H9 (cell line): ENCODE data around the gene AKAP12. TPM values are rescaled to one million over a fixed set of nuclear protein-coding genes. Genes with fewer than 3 reads are reported as not detected.

Experiments used
- DNase-seq: peaks from one replicate; pipeline ENCODE4 v3.0.0-alpha.2; 2017
- H2AFZ ChIP-seq: one replicate; pipeline ENCODE4 v1.6.1; 2013; ENCODE audit warnings: mild to moderate bottlenecking, low read length, control low read depth, moderate library complexity
- H2AK5ac ChIP-seq: 2 replicates; pipeline ENCODE4 v1.6.1; 2013; ENCODE audit warnings: low read length, control low read depth, mixed read lengths; ENCODE audit not compliant: insufficient read length
- H2BK120ac ChIP-seq: one replicate; pipeline ENCODE4 v1.6.1; 2013; ENCODE audit warnings: low read depth, mild to moderate bottlenecking, low read length, control low read depth, inconsistent platforms; ENCODE audit not compliant: poor library complexity, severe bottlenecking
- H2BK12ac ChIP-seq: 2 replicates; pipeline ENCODE4 v1.6.1; 2013; ENCODE audit warnings: low read length, control low read depth, mixed read lengths, low read depth; ENCODE audit not compliant: insufficient read length
- H2BK15ac ChIP-seq: 2 replicates; pipeline ENCODE4 v1.6.1; 2013; ENCODE audit warnings: low read depth, low read length, control low read depth
- H2BK20ac ChIP-seq: one replicate; pipeline ENCODE4 v1.6.1; 2013; ENCODE audit warnings: low read depth, mild to moderate bottlenecking, low read length, control low read depth, inconsistent platforms; ENCODE audit not compliant: poor library complexity, severe bottlenecking
- H2BK5ac ChIP-seq: 2 replicates; pipeline ENCODE4 v1.6.1; 2013; ENCODE audit warnings: low read length, control low read depth, mixed read lengths; ENCODE audit not compliant: insufficient read length
- H3K14ac ChIP-seq: 2 replicates; pipeline ENCODE4 v1.6.1; 2013; ENCODE audit warnings: low read length, control low read depth; ENCODE audit not compliant: insufficient read depth
- H3K18ac ChIP-seq: 2 replicates; pipeline ENCODE4 v1.6.1; 2013; ENCODE audit warnings: low read depth, mild to moderate bottlenecking, mixed read lengths, low read length, control low read depth; ENCODE audit not compliant: insufficient read length
- H3K23ac ChIP-seq: 2 replicates; pipeline ENCODE4 v1.6.1; 2013; ENCODE audit warnings: low read length, control low read depth, mixed read lengths, low read depth; ENCODE audit not compliant: insufficient read length
- H3K23me2 ChIP-seq: 2 replicates; pipeline ENCODE4 v1.6.1; 2013; ENCODE audit warnings: low read depth, mild to moderate bottlenecking, mixed read lengths, low read length, control low read depth; ENCODE audit not compliant: insufficient read length, poor library complexity, severe bottlenecking
- H3K27ac ChIP-seq: 2 replicates; pipeline ENCODE4 v1.5.1; 2013; ENCODE audit warnings: low read length, control low read depth, mixed read lengths, low read depth; ENCODE audit not compliant: insufficient read length
- H3K27me3 ChIP-seq: 2 replicates; pipeline ENCODE4 v1.6.1; 2013; ENCODE audit warnings: low read length, control low read depth, inconsistent platforms; ENCODE audit not compliant: insufficient read depth
- H3K4ac ChIP-seq: 2 replicates; pipeline ENCODE4 v1.6.1; 2013; ENCODE audit warnings: low read depth, mild to moderate bottlenecking, control low read depth, inconsistent platforms, low read length, moderate library complexity
- H3K4me1 ChIP-seq: 2 replicates; pipeline ENCODE4 v1.6.1; 2013; ENCODE audit warnings: low read length, control low read depth, inconsistent platforms; ENCODE audit not compliant: insufficient read depth
- H3K4me2 ChIP-seq: 2 replicates; pipeline ENCODE4 v1.6.1; 2013; ENCODE audit warnings: low read length, control low read depth, mixed read lengths; ENCODE audit not compliant: insufficient read length, insufficient read depth
- H3K56ac ChIP-seq: 2 replicates; pipeline ENCODE4 v1.6.1; 2013; ENCODE audit warnings: low read depth, mild to moderate bottlenecking, mixed read lengths, low read length, control low read depth; ENCODE audit not compliant: insufficient read length
- H3K79me1 ChIP-seq: 2 replicates; pipeline ENCODE4 v1.6.1; 2013; ENCODE audit warnings: low read depth, mild to moderate bottlenecking, moderate library complexity, low read length, control low read depth, inconsistent platforms; ENCODE audit not compliant: insufficient read depth, poor library complexity, severe bottlenecking
- H3K79me2 ChIP-seq: 2 replicates; pipeline ENCODE4 v1.6.1; 2013; ENCODE audit warnings: low read length, control low read depth, inconsistent platforms; ENCODE audit not compliant: insufficient read depth
- H3K9ac ChIP-seq: 2 replicates; pipeline ENCODE4 v1.6.1; 2013; ENCODE audit warnings: low read length, control low read depth, mixed read lengths; ENCODE audit not compliant: insufficient read length; ENCODE audit errors: extremely low read depth
- H3K9me3 ChIP-seq: one replicate; pipeline ENCODE4 v1.6.1; 2013; ENCODE audit warnings: low read depth, low read length, inconsistent platforms; ENCODE audit not compliant: control insufficient read depth
- H3T11ph ChIP-seq: one replicate; pipeline ENCODE4 v1.6.1; 2013; ENCODE audit warnings: mild to moderate bottlenecking, low read length, control low read depth, inconsistent platforms
- H4K20me1 ChIP-seq: one replicate; pipeline ENCODE4 v1.6.1; 2013; ENCODE audit not compliant: control insufficient read depth, insufficient read length, insufficient read depth
- H4K5ac ChIP-seq: 2 replicates; pipeline ENCODE4 v1.6.1; 2013; ENCODE audit warnings: low read depth, mild to moderate bottlenecking, mixed read lengths, low read length, control low read depth; ENCODE audit not compliant: insufficient read length
- H4K8ac ChIP-seq: replicated peaks from 2 replicates; pipeline ENCODE4 v1.6.1; 2013; ENCODE audit warnings: low read length, control low read depth, mixed read lengths, low read depth; ENCODE audit not compliant: insufficient read length
- H4K91ac ChIP-seq: 2 replicates; pipeline ENCODE4 v1.6.1; 2013; ENCODE audit warnings: low read depth, mild to moderate bottlenecking, moderate library complexity, mixed read lengths, low read length, control low read depth; ENCODE audit not compliant: insufficient read length
- H3K27ac Mint-ChIP-seq, 3 experiments: 2 replicates in 2 of 3; 3 replicates in 1 of 3; pipeline ENCODE4 v1.8.0; 2020 to 2021; ENCODE audit warnings: mixed read lengths in 3 of 3, mild to moderate bottlenecking in 1 of 3, moderate library complexity in 1 of 3
- H3K27me3 Mint-ChIP-seq: 2 replicates; pipeline ENCODE4 v1.8.0; 2021; ENCODE audit warnings: low read depth, mild to moderate bottlenecking, moderate library complexity, mixed read lengths
- H3K36me3 Mint-ChIP-seq, 3 experiments: 2 replicates in 2 of 3; 3 replicates in 1 of 3; pipeline ENCODE4 v1.8.0; 2020 to 2021; ENCODE audit warnings: low read depth in 3 of 3, mixed read lengths in 3 of 3; ENCODE audit not compliant: insufficient read depth in 1 of 3
- H3K4me1 Mint-ChIP-seq, 2 experiments: 2 replicates each; pipeline ENCODE4 v1.8.0; 2020; ENCODE audit warnings: mixed read lengths in 2 of 2
- H3K4me3 Mint-ChIP-seq, 2 experiments: 2 replicates in 1 of 2; 3 replicates in 1 of 2; pipeline ENCODE4 v1.8.0; 2020 to 2021; ENCODE audit warnings: mild to moderate bottlenecking in 2 of 2, mixed read lengths in 2 of 2, moderate library complexity in 1 of 2
- H3K9me3 Mint-ChIP-seq, 2 experiments: 2 replicates in 1 of 2; 3 replicates in 1 of 2; pipeline ENCODE4 v1.8.0; 2020; ENCODE audit warnings: mild to moderate bottlenecking in 2 of 2, mixed read lengths in 2 of 2, moderate library complexity in 1 of 2
- WGBS: extraction: QIAGEN DNeasy Blood & Tissue Kit; methylation state at CpG from one replicate; pipeline ENCODE4 v1.1.7; 2013; ENCODE audit warnings: missing lambda C conversion rate, low lambda C conversion rate, mixed read lengths; ENCODE audit not compliant: insufficient read length; ENCODE audit errors: extremely low coverage; 5-methylcytosine and 5-hydroxymethylcytosine counted together
- total RNA-seq: library from RNA; stranded (reverse); gene quantifications from 2 replicates; pipeline ENCODE4 v1.2.1, GENCODE V29; 2021
- TF ChIP-seq, protein P1 (sequence below): fragments of 200-600 bp; sonication (generic); conservative IDR thresholded peaks from 3 replicates; pipeline ENCODE4 v1.8.0; 2021; ENCODE audit warnings: antibody characterized with exemption, mild to moderate bottlenecking

AKAP12 gene
- total RNA-seq, 1 experiment from 2014 or later, result 52.3 TPM

DNA sequence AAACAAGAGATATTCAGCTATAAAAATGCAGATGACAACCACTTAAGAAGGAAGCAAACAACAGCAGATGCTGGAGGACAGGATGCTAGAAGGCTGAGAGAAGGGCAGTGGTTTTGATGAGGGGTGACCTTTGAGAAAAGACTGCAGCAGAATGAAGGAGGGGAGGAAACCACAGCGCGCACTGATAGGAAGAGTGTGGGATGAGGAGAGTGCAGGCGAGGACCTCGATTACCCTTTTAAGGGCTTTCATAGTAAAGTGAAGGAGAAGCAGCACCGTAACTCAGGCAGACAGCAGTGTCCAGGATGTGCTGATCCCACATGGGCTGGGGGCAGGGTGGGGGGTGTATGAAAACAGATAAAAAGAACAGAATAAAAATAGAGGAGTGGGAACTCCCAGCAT lies 132.4 kb downstream of the AKAP12 start:
- no peak overlapping the region for H3K27ac ChIP-seq
- H3K23ac ChIP-seq, result no peak overlapping the region
- TF ChIP-seq, protein P1, sequence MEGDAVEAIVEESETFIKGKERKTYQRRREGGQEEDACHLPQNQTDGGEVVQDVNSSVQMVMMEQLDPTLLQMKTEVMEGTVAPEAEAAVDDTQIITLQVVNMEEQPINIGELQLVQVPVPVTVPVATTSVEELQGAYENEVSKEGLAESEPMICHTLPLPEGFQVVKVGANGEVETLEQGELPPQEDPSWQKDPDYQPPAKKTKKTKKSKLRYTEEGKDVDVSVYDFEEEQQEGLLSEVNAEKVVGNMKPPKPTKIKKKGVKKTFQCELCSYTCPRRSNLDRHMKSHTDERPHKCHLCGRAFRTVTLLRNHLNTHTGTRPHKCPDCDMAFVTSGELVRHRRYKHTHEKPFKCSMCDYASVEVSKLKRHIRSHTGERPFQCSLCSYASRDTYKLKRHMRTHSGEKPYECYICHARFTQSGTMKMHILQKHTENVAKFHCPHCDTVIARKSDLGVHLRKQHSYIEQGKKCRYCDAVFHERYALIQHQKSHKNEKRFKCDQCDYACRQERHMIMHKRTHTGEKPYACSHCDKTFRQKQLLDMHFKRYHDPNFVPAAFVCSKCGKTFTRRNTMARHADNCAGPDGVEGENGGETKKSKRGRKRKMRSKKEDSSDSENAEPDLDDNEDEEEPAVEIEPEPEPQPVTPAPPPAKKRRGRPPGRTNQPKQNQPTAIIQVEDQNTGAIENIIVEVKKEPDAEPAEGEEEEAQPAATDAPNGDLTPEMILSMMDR, result no peak
- H3K56ac ChIP-seq, result no peak overlapping the region
- Mint-ChIP-seq H3K36me3 (peaks cover 12 to 44% (median 35%) of the 10 kb centered on the region in 3 experiments; a peak in 6 of 7 replicates), H3K4me3 (no peak overlapping the region; a peak in 1 of 5 replicates), H3K27ac (peak overlapping the region in 2 of 3 experiments; percentile 7 to 56; a peak in 3 of 7 replicates), H3K27me3 (no peaks in the 10 kb centered on the region), H3K4me1 (peaks cover 15 to 16% of the 10 kb centered on the region in 2 experiments), H3K9me3 (no peaks in the 10 kb centered on the region)
- H3T11ph ChIP-seq, result no peak overlapping the region
- H3K18ac ChIP-seq, result no peak overlapping the region
- H3K4ac ChIP-seq, result no peak overlapping the region
- H2BK15ac ChIP-seq, result no peak overlapping the region
- H3K9ac ChIP-seq, result no peak overlapping the region
- no peak for DNase-seq
- no peaks in the 10 kb centered on the region for H3K23me2 ChIP-seq
- no peak overlapping the region for H2BK120ac ChIP-seq
- H4K8ac ChIP-seq, result no peak overlapping the region
- peaks cover 5% of the 10 kb centered on the region; the same call in 1 of the 2 replicates for H3K4me1 ChIP-seq
- H4K91ac ChIP-seq, result no peak overlapping the region
- peaks cover 4% of the 10 kb centered on the region; the same call in 1 of the 2 replicates for H3K79me2 ChIP-seq
- no peak overlapping the region for H2AFZ ChIP-seq
- H3K79me1 ChIP-seq, result no peaks in the 10 kb centered on the region
- no peak overlapping the region for H4K5ac ChIP-seq
- H2BK12ac ChIP-seq, result no peak overlapping the region
- H4K20me1 ChIP-seq, result no peaks in the 10 kb centered on the region
- WGBS, result no CpG with 5 or more reads among the region's 5 CpGs
- H3K4me2 ChIP-seq, result no peak overlapping the region
- H2AK5ac ChIP-seq, result no peak overlapping the region
- no peak overlapping the region for H2BK5ac ChIP-seq
- no peak overlapping the region for H3K14ac ChIP-seq
- no peaks in the 10 kb centered on the region for H3K9me3 ChIP-seq
- no peaks in the 10 kb centered on the region for H3K27me3 ChIP-seq
- H2BK20ac ChIP-seq, result no peak overlapping the region
